ENCODE data around the gene ST3GAL3.
"Not testable (repeated sequence)": the region's sequence is repeated elsewhere in the genome, so short reads cannot be mapped to it uniquely, and the experiment has no call there.

ST3GAL3 gene

GRCh38 chr1:43703836-43704235 is 3.5 kb upstream of the ST3GAL3 start:
- DNase-seq (ENCODE audit: low read depth): no peak

- no peak for DNase-seq (ENCODE audit: low read depth)
These were observed 2.5 kb upstream of the ST3GAL3 start for GRCh38 chr1:43704838-43705237.

- no peak for DNase-seq (ENCODE audit: low read depth)
These were observed 2.0 kb upstream of the ST3GAL3 start for GRCh38 chr1:43705334-43705733.

GRCh38 chr1:43705982-43706597 is 1.2 kb upstream of the ST3GAL3 start:
- DNase-seq (ENCODE audit: low read depth): no peak

GRCh38 chr1:43706598-43707189 is 642 bp upstream of the ST3GAL3 start:
- peak; percentile 12 for DNase-seq (ENCODE audit: low read depth)

DNA sequence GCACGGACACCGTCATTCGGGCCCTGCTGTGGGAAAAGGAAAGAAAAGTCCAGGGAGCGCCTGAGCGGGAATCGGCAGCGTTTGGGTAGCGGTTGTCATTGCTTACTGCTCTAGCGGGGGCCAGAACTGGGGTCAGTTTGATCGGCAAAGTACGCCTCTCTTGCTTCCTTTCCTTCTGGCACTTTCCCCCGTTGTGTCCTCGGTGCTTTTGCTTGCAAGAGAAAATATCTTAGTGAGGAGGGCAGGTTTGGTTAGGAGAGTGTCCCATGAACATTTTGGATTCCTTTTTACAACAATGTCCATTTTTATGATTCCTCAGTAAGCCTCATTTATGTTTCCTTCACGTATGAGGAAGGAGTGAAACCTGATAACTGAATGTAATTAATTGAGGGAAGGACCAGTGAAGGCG is 670 bp downstream of the ST3GAL3 start:
- DNase-seq (ENCODE audit: low read depth): no peak

DNA sequence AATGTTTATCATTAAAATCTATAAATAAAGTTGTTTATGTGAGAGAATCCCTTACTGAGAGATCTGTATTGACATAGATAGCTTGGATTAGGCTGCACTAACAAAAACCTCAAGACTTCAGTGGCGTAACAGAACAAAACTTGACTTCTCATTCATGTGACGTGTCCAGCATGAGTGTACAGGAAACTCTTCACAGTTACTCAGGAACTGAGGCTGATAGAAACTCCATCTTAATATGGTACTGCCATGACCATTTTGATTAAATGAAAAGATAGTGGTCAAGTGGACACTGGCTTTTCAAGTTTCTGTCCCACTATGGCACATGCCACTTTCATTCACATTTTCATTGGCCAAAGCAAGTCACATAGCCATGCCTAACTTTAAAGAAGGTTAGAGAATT is 3.7 kb downstream of the ST3GAL3 start:
- no peak for DNase-seq (ENCODE audit: low read depth)

- DNase-seq (ENCODE audit: low read depth): no peak
These were observed 4.4 kb downstream of the ST3GAL3 start for GRCh38 chr1:43711524-43712386.

DNA sequence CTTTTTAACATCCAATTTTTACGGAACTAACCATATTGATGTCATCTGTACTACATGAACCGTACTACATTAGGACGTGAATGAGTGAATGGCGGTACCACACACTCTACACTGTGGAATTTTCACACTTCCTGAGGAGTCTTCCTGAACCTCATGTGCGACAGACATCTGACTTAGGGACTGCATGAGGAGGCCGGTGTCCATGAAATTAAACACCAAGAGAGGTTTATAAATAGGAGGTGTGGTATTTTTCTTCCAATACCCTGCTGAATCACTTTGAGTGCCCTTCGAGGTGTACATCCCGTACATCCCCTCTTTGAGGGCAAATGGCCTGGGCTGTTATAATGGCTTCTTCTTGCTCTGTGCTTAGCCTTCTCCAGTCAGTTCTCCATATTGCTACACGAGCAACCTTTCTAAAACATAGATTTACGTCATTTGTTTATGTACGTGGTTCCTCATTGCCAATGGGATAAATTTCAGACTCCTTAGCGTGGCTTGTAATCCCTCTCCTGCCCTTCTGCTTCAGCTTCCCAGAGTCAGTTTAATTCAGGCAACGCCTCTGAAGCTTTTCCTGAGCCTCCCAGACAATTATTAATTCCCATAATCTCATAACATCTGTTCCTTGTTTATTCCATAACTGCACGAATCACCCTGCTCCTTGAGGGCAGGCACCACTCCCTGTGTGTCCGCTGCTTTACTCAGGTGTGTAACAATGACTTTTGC is 9.4 kb downstream of the ST3GAL3 start:
- DNase-seq (ENCODE audit: low read depth): no peak

DNA sequence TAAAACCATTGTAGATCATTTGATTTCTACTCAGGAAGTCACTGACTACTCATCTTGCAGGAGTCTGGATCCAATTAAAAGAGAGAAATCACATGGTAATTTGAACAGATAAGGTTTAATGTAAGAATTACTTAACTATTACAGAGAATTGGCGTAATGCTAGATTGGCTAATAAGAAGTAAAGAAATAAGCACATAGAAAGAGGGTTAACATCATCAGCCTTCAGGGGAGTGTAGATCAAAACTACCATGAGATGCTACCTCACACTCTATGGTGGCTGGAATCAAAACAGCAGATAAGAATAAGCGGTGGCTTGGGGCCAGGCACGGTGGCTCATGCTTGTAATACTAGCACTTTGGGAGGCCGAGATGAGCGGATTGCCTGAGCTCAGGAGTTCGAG is 11.7 kb downstream of the ST3GAL3 start:
- DNase-seq (ENCODE audit: low read depth): no peak

DNA sequence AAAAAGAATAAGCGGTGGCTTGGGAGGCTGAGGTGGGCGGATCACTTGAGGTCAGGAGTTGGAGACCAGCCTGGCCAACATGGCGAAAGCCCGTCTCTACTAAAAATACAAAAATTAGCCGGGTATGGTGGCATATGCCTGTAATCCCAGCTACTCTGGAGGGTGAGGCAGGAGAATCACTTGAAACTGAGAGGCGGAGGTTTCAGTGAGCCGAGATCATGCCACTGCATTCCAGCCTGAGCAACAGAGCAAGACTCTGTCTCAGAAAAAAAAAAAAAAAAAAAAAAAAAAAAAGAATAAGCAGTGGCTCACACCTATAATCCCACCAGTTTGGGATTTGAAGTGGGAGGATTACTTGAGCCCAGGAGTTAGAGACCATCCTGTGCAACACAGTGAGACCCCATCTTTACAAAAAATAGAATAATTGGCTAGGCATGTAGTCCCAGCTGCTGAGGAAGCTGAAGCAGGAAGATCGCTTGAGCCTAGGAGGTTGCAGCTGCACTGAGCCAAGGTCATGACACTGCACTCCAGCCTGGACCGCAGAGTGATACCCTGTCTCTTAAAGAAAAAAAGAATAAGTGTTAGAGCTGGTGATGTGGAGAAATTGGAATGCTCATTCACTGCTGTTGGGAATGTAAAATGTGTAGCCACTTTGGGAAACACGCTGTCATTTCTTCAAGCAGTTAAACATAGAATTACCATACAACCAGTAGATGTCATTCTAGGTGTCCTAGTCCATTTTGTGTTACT is 12.5 kb downstream of the ST3GAL3 start:
- not testable (repeated sequence) for DNase-seq (ENCODE audit: low read depth)

- DNase-seq (ENCODE audit: low read depth): no peak
These were observed 15.5 kb downstream of the ST3GAL3 start for GRCh38 chr1:43722810-43723209.

DNA sequence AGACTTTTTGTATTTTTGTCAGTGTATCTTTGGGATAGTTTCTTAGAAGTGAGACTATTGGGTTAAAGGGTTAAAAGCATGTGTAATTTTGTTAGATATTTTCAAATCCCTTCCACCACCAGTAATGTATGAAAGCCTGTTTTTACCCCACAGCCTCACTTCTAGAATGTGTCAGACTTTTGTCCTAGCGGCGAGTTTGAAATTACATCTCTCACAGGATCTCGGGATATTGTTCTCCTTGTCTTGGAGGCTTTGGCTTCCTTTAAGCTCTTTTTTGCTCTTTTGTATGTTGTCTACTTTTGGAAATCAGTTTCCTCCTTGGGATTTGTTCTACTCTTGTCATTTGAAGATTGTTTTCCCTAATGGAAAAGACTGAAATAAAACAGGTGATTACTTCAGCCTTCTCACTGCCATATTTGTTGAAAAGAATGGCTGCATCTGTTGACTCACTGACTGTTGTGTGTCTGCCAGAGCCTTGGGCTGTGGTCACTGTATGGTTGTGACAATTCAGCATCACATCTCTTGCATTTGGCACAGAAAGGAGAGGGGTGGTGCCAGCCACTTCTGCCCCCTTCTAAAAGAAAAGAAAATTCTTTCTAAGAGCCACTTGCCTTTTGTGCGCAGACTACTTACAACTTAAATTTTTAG is 22.6 kb downstream of the ST3GAL3 start:
- DNase-seq (ENCODE audit: low read depth): no peak

DNA sequence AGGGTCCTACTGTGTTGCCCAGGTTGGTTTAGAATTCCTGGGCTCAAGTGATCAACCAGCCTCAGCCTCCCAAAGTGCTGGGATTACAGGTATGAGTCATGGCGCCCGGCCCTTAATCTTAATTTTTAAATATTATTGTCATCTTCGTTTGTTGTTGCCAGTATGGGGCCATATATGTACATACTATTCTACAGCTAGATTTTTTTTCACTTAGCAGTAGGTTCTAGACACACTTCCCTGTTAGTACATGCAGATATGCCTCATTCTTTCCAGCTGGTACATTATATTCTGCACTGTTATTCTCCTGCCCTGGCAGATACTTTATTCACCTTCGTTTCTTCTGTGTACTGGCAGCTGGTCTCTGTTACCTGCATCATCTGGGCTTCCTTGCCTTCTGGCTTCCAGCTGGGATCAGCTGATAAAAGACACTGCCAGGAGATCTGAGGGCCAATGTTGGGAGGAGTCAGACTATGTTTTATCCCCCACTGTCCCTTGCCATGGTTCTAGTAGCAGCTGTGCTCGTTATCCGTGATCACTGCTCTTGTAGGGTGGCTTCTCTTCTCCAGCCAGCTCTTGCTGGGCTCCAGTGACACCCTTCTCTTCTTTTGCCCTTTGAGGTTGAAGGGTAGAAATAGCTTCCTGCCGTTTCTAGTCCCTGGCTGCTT is 24.7 kb downstream of the ST3GAL3 start:
- no peak for DNase-seq (ENCODE audit: low read depth)

- no peak for DNase-seq (ENCODE audit: low read depth)
These were observed 29.5 kb downstream of the ST3GAL3 start for GRCh38 chr1:43736819-43737218.

DNA sequence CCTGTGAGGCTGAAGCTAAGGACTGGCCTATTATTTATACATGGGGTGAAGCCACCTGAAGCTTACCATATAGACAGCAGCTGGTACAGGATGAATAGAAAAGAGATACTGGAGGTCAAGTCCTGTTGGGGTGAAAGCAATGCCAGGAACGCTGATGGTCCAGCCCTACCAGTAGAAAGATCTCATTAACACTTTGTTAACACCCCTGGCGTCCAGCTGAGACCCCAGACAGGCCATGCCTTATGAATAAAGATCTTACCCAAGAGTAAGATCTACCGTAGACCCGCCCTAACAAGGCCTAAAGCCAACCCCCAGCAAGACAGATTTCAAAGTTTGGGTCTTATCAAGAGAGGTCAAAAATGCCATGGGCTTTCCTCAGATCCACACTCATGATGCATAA is 34.7 kb downstream of the ST3GAL3 start:
- no peak for DNase-seq (ENCODE audit: low read depth)

GRCh38 chr1:43743206-43743605 is 35.9 kb downstream of the ST3GAL3 start:
- no peak for DNase-seq (ENCODE audit: low read depth)

GRCh38 chr1:43747736-43748135 is 40.4 kb downstream of the ST3GAL3 start:
- no peak for DNase-seq (ENCODE audit: low read depth)

GRCh38 chr1:43750083-43750482 is 42.7 kb downstream of the ST3GAL3 start:
- no peak for DNase-seq (ENCODE audit: low read depth)

GRCh38 chr1:43753422-43753821 is 46.1 kb downstream of the ST3GAL3 start:
- DNase-seq (ENCODE audit: low read depth): no peak

GRCh38 chr1:43754892-43755291 is 47.6 kb downstream of the ST3GAL3 start:
- DNase-seq (ENCODE audit: low read depth): no peak

All from activated T-cell treated with anti-CD3 and anti-CD28 coated beads for 48 hours (primary cell).